Stimulated activated CD4-positive, alpha-beta T cell treated with anti-CD3 and anti-CD28 coated beads, Interleukin-12 subunit alpha, Interleukin-12 subunit beta, amount 100 ng/mL, for 48 hours (primary cell): ENCODE measurements around the gene AP1M1.

Experiments
- DNase-seq, 3 donors: peaks; one replicate each; pipeline ENCODE4 v3.0.0-alpha.2; 2020; ENCODE audit warnings: low read depth in 2 of 3, low spot score in 1 of 3

Gene AP1M1

DNA sequence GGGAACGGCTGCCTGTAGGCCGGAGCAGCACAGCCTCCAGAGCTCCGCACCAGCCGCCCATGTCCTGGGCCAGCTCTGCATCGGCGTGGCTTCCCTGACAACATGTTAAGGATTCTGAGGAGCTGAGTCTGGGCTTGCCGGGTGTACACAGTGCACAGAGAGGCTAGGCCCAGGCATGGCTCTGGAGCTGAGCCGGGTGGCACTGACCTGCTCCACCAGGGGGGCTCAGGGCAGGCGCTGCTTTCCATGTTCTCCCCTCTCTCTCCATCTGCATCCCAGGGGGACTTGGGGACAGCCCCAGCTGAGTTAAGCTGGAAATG lies 31.6 kb downstream of the AP1M1 start:
- no peak for DNase-seq

DNA sequence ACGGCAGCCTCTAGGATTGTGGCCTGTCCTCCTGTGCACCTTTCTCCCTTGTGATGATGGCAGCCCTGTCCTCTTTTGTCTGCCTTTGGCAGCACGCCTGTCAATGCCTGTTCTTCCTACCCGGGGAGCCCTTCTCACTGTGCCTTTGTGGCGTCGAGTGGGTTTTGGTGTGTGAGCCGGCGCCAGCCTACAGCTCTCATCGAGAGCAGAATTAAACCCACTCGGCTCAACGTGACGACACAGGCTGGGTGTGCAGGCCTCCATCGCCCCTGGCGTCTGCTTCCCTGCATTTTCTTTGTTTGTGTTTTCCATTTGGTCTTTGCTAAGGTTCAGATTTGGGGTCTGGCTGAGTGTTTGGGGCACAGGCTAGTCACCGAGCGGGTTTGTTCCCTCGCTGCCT lies 34.4 kb downstream of the AP1M1 start:
- no peak for DNase-seq

DNA sequence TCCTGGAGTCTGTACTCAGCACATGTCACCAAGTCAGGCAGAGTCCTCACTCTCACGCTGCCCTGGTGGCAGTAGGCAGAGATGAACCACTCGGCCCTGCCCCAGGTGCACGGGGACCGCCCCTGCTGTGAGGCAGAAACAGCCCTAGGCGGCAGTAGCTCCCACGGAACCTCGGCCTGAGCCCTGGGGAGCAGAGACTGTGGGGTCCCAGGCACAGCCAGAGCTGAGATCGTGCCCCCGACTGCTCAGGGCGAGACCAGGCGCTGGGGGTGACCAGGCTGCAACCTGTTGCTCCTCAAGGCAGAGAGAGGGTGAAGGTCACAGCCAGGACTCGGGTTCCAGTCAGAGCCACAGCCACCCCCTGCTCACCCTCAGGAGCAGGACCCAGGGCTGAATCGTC lies 34.9 kb downstream of the AP1M1 start:
- no peak for DNase-seq

DNA sequence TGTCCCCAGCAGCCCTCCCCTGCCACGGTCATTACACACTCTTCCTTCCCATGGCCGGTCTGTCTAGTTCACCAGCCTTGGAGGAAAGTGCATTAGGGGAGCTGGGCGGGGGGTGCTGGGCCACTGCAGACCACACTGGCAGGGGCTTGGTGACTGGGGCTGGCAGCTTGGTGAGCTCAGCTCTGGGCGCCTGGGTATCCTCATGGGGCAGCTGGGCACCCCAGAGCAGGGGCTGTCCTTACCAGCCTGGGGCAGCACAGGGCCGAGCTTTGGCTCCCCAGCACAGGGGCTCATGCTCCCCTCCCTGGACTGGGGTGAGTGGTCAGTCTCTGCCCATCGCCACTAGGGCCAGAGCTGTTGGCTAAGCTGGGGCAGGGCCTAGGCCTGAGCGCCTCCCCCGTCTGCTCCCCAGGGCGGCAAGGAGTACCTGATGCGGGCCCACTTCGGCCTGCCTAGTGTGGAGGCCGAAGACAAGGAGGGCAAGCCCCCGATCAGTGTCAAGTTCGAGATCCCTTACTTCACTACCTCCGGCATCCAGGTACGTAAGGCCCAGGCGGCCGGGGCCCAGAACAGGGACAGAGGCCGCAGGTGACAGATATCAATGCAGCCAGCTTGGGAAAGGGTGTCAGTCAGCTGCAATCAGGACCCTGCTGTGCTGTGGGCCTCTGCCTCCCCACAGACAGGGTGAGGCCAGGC lies 35.5 kb downstream of the AP1M1 start:
- no peak for DNase-seq

DNA sequence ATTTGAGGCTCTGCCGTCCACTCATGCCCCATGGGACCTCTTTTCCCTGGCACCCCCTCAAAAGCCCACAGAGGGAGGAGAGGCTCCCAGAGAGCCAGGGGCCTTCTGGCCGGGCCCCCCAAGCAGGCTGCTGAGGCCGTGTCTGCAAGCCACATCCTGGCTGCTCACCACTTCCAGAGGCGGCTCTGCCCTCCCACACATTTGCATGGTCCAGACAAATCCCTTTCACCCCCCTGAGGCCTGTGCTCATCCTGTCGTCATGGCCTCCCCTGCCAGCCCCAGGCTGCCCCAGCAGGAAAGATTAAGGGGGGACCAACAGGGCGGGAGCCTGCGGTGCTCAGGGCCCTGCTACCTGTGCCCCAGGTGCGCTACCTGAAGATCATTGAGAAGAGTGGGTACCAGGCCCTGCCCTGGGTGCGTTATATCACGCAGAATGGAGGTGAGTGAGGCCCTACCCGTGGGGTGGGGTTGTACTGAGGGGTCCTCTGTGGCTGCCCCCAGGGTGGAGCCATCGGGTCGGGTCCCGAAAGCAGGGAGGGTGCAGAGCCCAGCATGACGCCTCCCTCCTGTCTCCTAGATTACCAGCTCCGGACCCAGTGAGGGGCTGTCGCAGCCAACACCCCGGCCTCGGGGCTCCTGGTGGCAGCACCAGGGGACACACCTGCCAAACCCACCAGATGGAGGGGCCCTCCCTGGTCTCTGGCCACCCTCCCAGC lies 36.3 kb downstream of the AP1M1 start:
- DNase-seq = no peak

DNA sequence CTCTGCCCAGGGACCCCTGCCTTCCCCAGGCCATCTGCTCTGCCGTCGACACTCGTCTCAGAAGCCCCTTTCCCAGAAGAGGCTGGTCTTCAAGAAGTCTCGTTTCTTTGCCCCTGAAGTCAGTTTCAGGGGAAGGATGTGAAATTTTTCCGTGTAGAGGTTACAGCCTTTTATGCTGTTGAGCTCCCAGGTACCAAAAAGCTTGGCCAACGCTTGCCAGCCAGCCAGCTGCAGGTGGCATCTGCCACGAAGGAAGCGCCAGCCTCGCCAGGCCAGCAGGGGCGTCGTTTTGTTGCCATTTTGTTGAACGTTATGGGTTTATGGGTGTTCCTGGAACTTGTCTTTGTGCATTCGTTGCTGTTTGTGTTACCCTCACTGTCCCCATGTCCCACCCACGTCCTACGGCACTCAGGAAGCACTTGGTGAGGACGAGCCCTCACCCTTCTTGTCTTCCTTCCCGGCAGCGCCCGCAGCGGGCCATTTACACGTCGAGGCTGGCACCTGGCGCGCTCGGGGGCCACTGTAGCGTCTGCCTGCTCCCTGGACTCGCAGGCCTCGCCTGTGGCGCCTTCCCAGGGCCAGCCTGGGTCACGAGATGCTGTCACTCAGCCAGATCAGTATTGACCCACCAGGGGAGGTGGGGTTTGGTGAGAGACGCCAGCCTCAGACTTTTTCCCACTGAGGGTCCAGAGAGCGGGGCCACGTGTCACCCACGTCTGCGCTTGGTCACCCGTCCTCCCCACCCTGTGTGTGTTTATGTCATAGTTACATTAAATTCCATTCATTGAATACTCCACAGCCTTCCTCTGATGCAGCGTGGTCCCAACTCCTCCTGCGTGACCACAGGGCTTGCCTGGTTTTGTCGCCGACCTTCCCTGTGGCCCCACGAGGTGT lies 37.1 kb downstream of the AP1M1 start:
- DNase-seq = no peak

DNA sequence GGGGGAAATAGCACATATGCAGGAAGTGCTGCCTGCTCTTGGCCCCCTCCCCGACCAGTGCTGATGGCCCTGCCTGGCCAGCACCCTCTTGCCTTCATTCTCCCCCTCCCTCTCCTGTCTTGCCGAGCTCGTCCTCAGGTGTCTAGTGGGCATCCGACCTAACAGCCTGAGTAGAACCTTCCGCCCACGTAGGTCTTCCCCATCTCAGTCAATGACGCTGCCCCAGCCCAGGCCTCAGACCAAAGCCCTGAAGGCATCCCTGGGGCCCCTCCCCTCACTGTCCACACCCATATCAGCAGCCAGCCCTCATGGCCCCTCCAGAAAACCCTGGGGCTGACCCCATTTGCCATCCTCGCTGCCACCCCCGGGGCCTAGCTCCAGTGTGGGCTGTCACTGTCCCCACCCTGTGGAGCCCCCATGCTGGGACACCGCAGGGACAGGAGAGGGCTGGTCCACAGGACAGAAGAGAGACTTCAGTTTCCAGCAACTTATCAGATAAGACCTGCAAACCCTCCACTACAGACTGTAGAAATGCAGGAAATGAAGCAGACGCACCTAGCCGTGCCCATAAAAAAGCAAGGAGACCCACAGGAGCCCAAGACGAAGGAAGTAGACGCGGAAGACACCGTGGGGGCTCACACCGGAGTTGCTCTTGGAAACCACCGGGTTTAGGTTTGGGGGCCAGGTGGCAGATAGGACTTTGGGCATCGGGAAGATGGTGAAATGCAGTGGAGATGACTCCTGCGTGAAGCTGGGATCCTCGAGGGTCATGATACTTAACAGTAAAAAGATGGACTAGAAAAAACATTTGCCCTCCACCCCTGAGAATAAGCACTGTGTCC lies 38.3 kb downstream of the AP1M1 start:
- DNase-seq = no peak

DNA sequence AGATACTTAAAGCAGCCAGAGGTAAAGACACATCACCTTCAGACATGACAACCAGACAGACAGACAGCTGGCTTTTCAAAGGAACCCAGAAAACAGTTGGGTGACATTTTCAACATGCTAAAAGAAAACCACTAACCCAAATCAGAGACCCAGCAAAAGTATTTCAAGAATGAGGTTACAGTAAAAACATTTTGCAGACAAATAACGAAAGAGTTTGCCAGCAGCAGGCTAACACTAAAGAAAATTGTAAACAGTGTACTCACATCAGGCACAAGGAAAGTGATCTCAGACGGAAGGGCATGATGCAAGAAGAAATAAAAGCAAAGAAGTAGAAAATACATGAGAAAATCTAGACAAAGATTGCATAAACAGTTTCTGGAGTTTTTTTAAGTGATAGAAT lies 46.4 kb downstream of the AP1M1 start:
- DNase-seq = no peak

DNA sequence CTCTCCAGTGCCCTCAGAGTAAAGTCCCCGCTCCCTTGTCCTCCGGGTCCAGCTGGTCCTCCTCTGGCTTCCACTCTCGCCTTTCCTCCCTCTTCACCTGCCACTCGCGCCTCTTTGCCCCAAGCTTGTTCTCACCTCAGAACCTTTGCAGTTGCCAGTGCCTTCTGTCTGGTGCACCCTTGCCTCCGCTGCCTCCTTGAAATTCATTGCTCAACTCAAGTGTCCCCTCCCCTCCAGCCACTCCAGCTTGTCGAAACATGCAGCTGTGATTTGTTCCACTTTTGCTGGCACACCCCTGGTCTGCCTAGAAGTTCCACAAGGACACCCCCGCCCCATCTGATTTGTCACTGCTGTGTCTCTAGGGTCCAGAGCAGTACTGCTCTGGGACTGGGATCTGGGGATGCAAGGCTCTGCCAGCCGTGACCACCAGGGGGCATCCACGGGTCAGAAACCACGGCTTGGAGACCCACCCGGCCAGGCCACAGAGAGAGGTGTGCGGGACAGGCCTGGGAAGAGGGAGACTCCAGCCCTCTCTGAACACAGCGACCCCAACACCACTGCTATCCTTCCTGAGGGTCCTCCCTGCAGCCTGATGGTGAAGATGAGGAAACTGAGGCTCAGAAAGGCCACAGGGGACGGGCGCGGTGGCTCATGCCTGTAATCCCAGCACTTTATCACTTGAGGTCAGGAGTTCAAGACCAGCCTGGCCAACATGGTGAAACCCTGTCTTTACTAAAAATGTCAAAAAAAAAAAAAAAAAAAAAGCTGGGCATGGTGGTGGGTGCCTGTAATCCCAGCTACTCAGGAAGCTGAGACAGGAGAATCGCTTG lies 49.9 kb downstream of the AP1M1 start:
- peak; percentile 71 to 91 (median 77) for DNase-seq

DNA sequence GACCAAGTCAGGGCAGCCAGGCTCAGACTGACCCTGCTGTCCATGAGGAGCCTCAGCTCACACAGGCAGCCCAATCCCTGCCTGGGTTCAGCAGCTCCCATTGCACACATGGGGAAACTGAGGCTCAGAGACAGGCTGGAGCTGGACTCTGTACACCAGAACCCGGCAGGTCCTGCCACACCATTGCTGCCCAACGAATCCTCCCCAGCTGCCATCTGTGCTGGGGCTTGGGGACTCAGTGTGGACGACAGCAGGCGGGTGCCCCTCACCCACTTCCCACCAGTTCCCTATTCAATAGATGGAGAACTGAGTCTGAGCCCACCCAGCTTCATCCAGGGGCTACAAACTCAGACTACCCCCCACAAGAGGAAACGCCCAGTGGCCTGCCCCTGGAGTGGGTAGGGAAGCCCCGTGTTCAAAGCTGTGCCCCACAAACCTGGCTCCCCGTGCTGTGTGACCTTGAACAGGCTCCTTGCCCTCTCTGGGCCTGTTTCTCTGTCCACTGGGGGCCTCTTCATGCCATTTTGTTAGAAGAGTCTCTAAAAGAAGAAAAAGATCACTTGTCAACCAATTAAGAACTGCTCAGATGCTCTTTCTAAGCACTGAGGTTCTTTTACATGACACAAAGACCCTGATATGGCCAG lies 50.8 kb downstream of the AP1M1 start:
- DNase-seq = no peak

DNA sequence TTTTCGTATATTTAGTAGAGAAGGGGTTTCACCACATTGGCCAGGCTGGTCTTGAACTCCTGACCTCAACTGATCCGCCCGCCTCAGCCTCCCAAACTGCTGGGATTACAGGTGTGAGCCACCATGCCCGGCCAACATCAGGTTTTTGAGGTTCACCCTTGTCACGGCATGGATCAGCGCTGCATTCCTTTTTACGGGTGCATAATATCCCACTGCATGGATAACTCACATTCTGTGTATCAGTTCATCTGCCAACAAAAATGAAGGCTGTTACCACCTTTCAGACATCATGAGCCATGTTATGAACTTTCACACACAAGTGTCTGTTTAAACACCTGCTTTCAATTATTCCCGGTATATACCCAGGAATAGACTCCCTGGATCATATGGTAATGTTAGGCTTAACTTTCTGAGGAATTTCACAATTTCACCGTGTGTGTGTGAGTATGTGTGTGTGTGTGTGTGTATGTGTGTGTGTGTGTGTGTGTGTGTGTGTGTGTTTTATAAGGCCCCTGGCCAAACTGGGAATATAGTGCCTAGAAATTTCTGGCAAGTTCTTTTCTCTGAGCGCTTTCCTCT lies 52.2 kb downstream of the AP1M1 start:
- DNase-seq = no peak

DNA sequence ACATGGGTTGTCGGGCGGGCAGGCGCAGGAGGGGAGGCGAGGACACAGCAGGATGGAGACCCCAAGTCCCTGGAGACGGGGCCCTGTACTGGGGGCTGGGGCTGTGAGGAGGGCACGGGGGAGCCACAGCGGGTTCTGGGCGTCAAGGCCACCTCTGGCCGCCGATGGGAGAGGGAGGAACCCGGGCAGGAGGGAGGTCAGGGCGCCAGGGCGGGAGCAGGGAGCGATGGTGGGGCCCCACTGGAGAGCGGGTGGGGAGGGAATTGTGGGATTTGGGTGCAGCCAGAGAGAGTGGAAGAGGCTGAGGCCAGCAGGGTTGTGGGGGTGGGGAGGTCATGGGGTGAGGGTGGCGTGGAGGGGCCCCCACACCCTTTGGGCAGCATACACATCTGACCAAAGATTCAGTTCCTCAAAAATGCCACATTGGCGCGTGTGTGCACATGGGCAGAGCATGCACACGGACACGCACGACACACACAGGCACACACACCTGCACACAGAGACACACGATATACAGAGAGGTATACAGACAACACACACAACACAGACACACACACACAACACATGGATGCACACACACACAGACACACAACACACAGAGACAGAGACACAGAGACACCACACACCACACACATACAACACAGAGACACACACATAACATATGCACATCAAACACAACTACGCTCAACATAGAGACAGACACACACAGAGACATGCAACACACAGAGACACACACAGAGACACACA lies 54.9 kb downstream of the AP1M1 start:
- no peak for DNase-seq

DNA sequence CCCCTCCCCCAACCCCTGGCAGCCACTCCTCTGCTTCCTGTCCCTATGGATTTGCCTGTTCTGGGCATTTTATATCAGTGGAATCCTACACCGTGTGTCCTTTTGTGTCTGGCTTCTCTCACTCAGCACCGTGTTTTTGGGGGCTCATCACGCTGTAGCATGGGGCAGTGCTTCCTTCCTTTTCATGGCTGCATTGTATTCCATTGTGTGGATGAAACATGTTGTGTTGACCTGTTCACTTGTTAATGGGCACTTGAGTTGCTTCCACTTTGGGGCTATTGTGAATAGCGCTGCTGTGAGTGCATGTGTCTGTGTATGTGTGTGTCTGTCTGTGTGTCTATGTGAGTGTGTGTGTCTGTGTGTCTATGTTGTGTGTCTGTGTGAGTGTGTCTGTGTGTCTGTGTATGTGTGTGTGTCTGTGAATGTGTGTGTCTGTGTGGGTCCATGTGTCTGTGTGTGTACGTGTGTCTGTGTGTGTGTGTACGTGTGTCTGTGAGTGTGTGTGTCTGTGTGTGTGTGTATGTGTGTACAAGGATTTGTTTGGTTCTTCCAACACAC lies 57.2 kb downstream of the AP1M1 start:
- DNase-seq = no peak

DNA sequence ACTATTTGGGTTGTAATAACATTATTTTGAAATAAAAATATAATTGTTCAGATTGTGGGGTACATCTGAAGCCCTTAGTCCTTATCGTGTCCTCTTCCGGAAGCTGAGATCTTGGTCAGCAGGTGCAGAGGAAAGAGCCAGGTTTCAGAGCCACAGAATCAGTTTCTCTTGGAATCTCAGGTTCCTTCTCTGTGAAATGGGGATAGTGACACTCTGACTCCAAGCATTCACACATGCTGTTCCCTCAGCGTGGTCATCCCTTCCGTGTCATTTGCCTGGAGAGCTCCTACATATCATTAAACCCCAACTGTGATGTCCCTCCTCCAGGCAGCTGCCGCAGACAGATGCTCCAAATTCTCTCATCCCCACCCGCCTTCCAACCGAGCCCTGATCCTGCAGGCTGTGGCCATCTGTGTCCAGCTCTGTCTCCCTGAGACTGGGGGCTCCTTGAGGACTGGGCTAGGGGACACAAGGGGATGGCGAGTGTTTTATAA lies 59.8 kb downstream of the AP1M1 start:
- no peak for DNase-seq

DNA sequence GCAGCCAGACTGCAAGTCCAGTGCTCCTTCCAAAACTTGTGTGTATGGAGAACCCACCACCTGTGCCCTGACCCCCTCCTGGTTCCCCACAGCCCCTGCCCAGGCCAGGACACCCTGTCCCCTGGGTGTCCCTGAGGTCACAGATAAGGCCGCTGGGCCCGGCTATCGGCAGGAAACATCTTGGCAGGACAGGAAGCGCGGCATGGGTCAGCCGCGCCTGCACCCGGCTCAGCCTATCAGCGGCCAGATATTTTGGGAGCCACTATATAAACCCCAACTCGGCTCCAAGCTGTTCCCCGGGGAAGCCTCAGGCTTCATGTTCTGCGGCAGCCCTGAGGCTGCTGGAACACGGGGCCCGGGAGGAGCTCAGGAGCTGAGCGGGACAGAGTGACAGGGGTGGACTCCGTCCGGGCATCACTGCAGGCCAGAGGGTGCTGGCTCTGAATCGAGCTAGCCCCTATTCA lies 60.8 kb downstream of the AP1M1 start:
- no peak for DNase-seq

DNA sequence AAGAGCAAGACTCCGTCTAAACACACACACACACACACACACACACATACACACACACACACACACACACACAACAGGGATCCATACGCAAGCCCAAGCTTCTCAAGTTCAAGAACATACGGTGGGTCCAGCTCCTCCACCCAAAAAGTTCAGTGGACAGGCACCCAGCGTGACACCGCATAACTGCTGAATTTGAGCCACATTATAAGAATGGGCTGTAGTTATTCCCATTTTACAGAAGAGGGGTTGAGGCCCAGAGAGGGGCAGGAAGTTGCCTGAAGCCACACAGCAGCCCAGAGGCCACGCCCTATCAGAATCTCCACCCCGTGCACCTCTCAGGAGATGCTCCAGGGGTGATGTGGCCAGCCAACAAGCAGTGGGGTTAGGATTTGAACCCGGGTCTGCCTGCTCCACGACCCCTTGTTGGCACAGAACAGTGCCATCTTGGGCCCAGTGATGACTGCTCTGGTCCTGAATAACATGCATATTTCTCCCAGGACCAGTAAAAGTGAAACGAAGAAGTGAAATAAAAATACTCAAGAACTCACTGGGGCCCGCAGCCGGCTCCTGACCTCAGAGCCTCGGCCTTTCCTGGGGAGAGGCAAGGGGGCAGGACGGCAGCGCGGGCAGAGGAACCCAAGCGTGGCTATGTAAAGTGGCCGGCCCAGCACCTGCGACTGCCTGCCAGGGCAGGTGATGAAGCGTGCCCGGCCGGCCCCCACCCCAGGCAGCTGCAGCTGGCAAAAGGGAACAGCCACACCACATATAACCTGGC lies 61.9 kb downstream of the AP1M1 start:
- no peak for DNase-seq

DNA sequence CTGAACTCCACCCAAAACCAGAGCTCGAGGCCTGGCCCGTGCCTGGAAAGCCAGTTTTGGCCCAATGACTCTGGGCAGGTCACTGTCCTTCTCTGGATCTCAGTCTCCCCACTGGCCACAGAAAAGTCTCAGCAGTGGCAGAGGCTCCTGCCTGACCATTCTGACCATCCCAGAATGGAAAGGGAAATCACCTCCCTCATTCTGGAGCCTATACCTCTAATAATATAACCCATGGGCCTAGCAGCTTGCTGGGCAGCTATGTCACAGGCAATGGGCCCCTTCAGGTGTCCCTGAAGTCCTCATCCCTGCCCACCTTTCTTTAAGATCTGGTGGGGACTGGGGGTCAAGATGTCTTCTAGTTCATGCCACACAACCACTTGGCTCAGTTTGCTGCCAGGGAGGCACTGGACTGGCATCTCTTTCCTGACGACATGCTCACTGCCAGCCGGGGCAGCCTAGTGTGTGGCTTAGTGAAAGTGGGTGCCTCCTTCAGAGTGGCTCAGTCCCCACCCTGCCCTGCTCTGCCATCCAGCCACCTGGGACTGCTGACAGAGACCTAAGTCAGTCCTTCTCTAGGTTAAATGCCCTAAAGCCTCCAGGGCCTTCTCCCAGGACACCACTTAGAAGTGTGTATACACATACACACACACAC lies 62.6 kb downstream of the AP1M1 start:
- DNase-seq = no peak
